Activated naive CD8-positive, alpha-beta T cell treated with anti-CD3 and anti-CD28 coated beads, Interleukin-2, amount 10 ng/mL, durations not matched to agents 7 days and 5 days (primary cell): ENCODE measurements around the gene MYOZ2. TPM values are rescaled to one million over a fixed set of nuclear protein-coding genes. Genes with fewer than 3 reads are reported as not detected.

Experiments used
- ATAC-seq: fragments of 150-1000 bp; cut with Tn5 transposase; one replicate; pipeline ENCODE4 v1.10.0; 2021; ENCODE audit warnings: low read depth, moderate library complexity
- POLR2A ChIA-PET: fragments of 350-600 bp; sonication (Branson Sonifier 250); formaldehyde crosslinking; loops from one replicate; lab custom pipeline; 2021; ENCODE audit warnings: antibody characterized with exemption; lab: Charles Lee
- DNase-seq: peaks from one replicate; pipeline ENCODE4 v3.0.0; 2021
- H3K27ac Mint-ChIP-seq: one replicate; pipeline ENCODE4 v1.8.0; 2022; ENCODE audit warnings: mild to moderate bottlenecking, mixed read lengths
- H3K27me3 Mint-ChIP-seq: one replicate; pipeline ENCODE4 v1.8.0; 2022; ENCODE audit warnings: mild to moderate bottlenecking, moderate library complexity, mixed read lengths
- H3K36me3 Mint-ChIP-seq: one replicate; pipeline ENCODE4 v1.8.0; 2021; ENCODE audit warnings: mild to moderate bottlenecking, mixed read lengths
- H3K4me1 Mint-ChIP-seq: one replicate; pipeline ENCODE4 v1.8.0; 2021; ENCODE audit warnings: mixed read lengths
- H3K4me3 Mint-ChIP-seq: one replicate; pipeline ENCODE4 v1.8.0; 2022; ENCODE audit warnings: mild to moderate bottlenecking, moderate library complexity, mixed read lengths
- H3K9me3 Mint-ChIP-seq: one replicate; pipeline ENCODE4 v1.8.0; 2021; ENCODE audit warnings: mixed read lengths
- total RNA-seq, 2 experiments: library from RNA; stranded (reverse); gene quantifications; one replicate each; pipeline ENCODE4 v1.2.3, GENCODE V29; 2021

The MYOZ2 gene
- total RNA-seq, 2 experiments from 2014 or later = not detected

DNA sequence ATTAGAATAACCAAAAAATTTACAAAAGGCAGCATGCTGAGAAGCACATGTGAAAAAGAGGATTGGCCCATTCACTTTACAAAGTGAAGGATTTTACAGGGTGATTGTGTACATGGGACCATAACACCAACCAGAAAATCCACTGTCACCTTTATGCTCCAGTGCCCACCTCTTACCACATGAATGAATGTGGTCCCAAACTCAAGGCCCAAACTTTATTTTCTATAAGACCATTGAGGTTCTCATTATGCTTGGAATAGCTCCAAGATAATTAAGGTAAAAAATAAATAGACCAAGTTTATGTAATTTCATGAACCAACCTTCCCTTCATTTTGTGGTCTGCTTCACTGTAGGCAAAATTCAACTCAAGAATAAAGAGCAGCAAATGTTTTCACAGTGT lies 24.3 kb upstream of the MYOZ2 start:
- H3K4me3 Mint-ChIP-seq = no peak overlapping the region
- H3K4me1 Mint-ChIP-seq = peaks cover 4% of the 10 kb centered on the region
- ATAC-seq (no peak), DNase-seq (no peak)
- no peak overlapping the region for H3K27ac Mint-ChIP-seq
- no peaks in the 10 kb centered on the region for H3K9me3 Mint-ChIP-seq
- no peaks in the 10 kb centered on the region for H3K36me3 Mint-ChIP-seq
- POLR2A ChIA-PET = no interaction called here
- no peaks in the 10 kb centered on the region for H3K27me3 Mint-ChIP-seq

DNA sequence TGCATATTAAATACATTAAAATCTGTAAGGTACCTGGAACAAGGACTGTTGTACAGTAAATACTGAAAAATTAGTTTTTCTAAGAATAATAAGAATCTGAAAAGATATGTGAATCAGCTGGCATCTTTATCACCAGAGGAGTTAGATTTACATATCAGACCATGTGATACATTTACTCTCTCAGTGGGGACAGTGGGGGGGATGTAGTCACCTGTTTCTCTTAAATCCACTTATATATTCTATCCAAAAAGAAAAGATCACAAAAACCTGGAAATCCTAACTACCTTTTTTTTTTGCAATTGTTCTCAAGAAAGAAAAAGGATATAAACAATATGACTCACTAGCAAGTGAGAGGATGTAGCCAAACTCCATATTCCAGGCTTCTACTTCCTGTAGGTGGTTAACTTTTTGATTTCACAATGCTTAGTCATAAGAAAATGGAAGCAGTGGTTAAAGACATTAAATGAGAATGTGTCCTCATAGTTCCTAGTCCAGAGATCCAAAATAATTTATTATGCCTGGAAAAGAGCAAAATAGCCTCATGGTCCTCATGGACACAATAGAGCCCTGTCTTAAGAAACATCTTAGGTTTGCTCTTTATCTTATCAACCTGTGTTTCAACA lies 22.5 kb upstream of the MYOZ2 start:
- Mint-ChIP-seq H3K27ac (no peak overlapping the region), H3K4me3 (no peak overlapping the region), H3K4me1 (peaks cover 4% of the 10 kb centered on the region), H3K9me3 (no peaks in the 10 kb centered on the region), H3K27me3 (no peaks in the 10 kb centered on the region), H3K36me3 (no peaks in the 10 kb centered on the region)
- ATAC-seq = peak; percentile 33
- POLR2A ChIA-PET = no interaction called here
- DNase-seq = no peak

DNA sequence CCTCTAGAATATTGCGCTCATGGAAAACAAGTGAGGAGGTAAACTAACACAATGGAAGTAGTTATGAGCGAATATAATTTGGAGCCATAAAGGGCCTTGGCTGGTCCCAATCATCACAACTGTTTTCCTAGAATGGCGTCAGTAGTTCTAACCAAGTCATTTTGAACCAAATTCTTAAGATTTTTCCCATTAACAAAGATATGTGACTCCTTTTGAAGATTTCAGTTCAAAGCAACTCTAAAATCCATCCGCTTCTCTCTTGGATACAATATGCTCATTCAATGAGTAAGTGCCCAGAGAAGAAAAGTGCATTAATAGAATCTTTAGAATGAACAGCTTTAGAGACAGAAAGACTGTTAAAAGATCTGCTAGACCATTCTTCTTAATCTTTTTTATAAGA lies 19.6 kb upstream of the MYOZ2 start:
- peaks cover 4% of the 10 kb centered on the region for H3K4me1 Mint-ChIP-seq
- no peaks in the 10 kb centered on the region for H3K9me3 Mint-ChIP-seq
- H3K4me3 Mint-ChIP-seq = no peak overlapping the region
- no peaks in the 10 kb centered on the region for H3K36me3 Mint-ChIP-seq
- no peaks in the 10 kb centered on the region for H3K27me3 Mint-ChIP-seq
- no peak overlapping the region for H3K27ac Mint-ChIP-seq
- POLR2A ChIA-PET = no interaction called here
- DNase-seq = no peak
- ATAC-seq = no peak

DNA sequence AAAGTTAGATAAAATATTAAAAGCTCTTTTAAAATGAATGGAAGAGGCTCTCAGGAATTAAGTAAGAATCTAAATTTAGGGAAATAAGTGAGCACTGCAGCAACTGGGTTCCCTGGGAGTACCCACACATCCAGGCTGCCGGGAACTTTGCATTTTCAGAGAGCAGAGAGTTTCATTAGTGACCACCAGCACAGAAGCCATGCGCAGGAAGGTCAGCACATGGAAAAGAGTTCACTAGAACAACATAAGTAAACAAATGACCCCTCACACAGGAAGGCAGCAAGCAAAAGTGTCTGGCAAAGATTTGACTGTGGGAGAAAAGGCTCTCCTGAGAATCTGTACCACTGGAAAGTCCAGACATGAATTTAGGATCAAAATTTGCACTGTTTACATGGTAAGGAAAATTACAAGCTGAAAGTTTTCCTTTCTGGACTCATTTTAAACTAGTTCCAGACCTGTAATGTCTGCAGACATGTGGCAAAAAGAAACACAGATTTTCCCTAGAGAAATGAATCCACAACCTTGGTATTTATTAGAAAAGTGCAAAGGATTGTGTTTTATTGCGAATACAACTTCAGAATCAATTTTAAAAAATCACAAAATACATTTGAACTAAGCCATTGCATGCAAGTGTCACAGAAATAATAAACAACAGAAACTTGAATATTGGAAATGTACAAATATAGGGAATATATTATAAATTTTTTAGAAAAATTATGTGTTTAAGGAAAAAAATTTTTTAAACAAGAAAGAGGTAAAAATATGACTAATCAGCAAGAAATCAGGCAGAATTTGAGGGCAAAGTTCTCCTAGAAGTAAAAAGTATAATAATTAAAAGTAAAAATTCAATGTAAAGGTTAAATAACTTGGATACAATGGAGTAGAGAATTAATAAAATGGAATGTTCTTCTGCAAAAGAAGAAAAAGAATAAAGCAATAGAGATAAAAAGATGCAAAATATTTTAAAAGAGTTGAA lies 18.4 kb upstream of the MYOZ2 start:
- no peak for ATAC-seq
- Mint-ChIP-seq H3K36me3 (no peaks in the 10 kb centered on the region), H3K9me3 (no peaks in the 10 kb centered on the region), H3K4me1 (peaks cover 4% of the 10 kb centered on the region), H3K27ac (no peak overlapping the region), H3K4me3 (no peak overlapping the region), H3K27me3 (no peaks in the 10 kb centered on the region)
- POLR2A ChIA-PET = no interaction called here
- DNase-seq = no peak

DNA sequence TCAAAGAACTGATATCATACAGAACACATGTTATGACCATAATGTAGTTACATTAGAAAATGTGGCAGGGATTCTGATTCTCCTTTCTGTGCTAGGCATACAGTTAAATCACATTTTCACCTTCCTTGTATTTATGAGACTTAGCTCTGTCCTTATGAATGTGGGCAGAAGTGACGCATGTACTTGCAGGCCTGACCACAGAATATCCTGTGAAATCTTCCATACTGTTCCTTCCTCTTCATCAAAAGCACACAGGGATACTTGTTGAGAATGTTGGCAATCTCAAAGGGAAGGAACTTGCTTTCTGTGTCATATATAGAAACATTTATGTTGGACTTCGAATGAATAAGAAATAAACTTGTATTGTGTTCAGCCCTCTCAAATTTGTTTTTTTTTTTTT lies 17.2 kb upstream of the MYOZ2 start:
- no peaks in the 10 kb centered on the region for H3K4me1 Mint-ChIP-seq
- H3K27ac Mint-ChIP-seq = no peak overlapping the region
- DNase-seq (no peak), ATAC-seq (no peak)
- no peak overlapping the region for H3K4me3 Mint-ChIP-seq
- no peaks in the 10 kb centered on the region for H3K9me3 Mint-ChIP-seq
- no peaks in the 10 kb centered on the region for H3K36me3 Mint-ChIP-seq
- H3K27me3 Mint-ChIP-seq = no peaks in the 10 kb centered on the region
- POLR2A ChIA-PET = no interaction called here

DNA sequence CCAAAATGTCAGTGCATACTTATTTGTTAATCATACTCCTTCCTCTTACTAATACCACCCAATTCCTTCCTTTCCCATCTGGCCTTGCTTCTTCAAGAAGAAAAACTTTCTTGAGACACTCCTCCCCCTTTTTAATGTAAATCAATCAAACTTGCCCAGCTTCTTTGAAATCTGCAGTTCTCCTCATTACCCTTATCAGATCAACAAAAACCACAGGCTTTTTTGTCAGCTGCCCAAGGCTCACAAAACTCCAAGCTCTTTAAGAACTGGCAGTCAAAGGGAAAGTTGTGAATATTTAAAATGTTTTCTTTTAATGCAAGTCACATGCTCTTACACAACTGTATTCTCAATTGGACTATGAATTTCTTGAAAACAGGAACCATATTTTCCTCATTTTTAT lies 11.3 kb upstream of the MYOZ2 start:
- H3K27ac Mint-ChIP-seq = no peak overlapping the region
- ATAC-seq = no peak
- POLR2A ChIA-PET = no interaction called here

DNA sequence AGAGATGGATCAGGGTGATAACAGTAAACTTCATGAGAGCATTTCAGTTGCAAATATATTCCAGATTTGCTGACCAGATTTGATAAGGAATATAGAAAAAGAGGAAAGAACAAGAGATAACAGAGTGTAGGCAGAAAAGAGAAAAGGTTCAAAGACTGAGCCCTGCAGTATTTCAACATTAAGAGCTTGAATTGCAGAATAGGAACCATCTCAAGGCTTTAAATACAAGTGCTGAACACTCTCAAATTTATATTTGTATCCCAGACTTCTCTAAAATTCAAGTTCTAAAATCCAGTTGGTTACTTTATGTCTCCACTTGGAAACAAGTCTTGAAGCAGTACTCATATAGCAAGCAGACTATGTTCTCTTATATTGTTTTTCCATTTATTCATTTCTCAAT lies 9.7 kb upstream of the MYOZ2 start:
- Mint-ChIP-seq H3K27ac (no peak overlapping the region), H3K4me3 (no peak overlapping the region), H3K9me3 (no peaks in the 10 kb centered on the region), H3K36me3 (no peaks in the 10 kb centered on the region), H3K4me1 (peaks cover 1% of the 10 kb centered on the region), H3K27me3 (peaks cover 2% of the 10 kb centered on the region)
- POLR2A ChIA-PET = no interaction called here
- no peak for DNase-seq
- no peak for ATAC-seq

More for the DNA sequence above, 11.3 kb upstream of the MYOZ2 start:
- no peaks in the 10 kb centered on the region for H3K9me3 Mint-ChIP-seq
- H3K4me1 Mint-ChIP-seq = peaks cover 1% of the 10 kb centered on the region
- no peaks in the 10 kb centered on the region for H3K36me3 Mint-ChIP-seq
- H3K4me3 Mint-ChIP-seq = no peak overlapping the region
- no peak for DNase-seq
- peaks cover 2% of the 10 kb centered on the region for H3K27me3 Mint-ChIP-seq

DNA sequence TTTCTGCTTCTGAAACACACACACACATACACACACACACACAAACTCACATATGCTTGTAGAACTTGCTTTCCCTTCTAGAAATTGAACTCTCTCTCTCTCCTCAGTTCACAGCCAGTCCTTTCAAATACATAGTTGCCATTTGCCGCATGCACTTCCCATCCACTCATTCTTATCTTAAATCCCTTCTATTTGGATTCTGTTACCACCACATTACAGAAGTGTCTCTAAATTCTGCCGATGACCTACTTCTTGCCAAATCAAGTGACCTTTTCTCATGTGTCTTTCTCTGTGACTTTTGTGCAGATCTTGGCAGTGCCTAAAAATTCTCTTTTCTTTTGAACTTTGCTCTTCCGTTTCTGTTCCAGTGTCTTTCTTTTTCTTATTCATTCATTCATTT lies 7.5 kb upstream of the MYOZ2 start:
- H3K27me3 Mint-ChIP-seq = peaks cover 2% of the 10 kb centered on the region
- DNase-seq (no peak), ATAC-seq (no peak)
- H3K9me3 Mint-ChIP-seq = no peaks in the 10 kb centered on the region
- no peak overlapping the region for H3K27ac Mint-ChIP-seq
- H3K4me3 Mint-ChIP-seq = no peak overlapping the region
- H3K36me3 Mint-ChIP-seq = no peaks in the 10 kb centered on the region
- H3K4me1 Mint-ChIP-seq = peaks cover 1% of the 10 kb centered on the region
- POLR2A ChIA-PET = no interaction called here

DNA sequence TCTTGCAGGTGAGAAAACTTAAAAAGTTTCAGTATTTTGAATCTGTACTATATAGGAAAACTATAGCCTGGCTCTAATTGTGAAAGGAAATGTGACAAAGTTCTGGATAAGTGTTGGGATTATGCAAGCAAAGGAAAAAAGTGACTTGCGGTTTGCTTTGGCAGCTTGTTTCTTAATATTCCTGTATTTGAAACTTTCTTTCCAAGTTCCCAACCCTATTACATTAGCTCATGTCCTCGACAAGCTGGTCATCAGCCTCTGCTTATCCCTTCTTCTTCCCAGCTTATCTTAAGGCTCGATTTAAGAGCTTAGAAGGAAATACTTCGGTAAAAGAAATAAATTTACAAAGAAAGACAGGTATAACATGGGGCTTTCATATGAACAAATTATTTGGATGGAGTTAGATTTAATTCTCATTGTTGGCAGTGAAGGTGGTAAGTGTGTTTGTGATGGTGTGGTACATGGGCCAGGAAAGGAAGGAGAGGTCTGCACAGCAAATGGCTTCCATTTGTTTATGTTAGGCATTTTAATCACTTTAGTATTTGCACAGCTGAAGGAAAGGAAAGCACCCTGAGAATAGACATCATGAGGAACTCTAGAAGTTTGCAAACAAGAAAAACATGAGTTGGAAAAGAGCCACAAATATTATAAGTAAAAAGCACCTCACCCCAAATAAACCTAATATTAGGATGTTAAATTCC lies 5.1 kb upstream of the MYOZ2 start:
- DNase-seq (no peak), ATAC-seq (no peak)
- H3K27me3 Mint-ChIP-seq = no peaks in the 10 kb centered on the region
- H3K36me3 Mint-ChIP-seq = no peaks in the 10 kb centered on the region
- no peaks in the 10 kb centered on the region for H3K9me3 Mint-ChIP-seq
- no peak overlapping the region for H3K27ac Mint-ChIP-seq
- no peak overlapping the region for H3K4me3 Mint-ChIP-seq
- POLR2A ChIA-PET = no interaction called here
- H3K4me1 Mint-ChIP-seq = no peaks in the 10 kb centered on the region

DNA sequence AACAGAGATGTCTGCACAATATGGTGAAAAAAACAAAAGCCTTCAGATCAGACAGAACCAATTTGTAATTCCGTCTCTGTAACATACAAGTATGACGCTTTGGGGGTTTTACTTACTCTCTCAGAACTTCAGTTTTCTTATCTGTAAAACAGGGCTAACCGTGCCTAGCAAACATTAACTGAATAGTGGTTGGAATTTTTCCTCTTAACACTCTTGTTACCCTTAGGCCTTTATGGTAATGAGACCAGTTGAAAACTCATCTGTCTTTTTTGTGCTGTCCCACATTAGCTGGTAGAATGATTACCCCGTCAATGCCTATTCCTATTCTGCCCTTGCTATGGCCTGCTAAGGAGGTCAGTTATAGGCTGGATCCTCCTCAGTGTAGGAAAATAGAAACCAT lies 4.5 kb upstream of the MYOZ2 start:
- DNase-seq (no peak), ATAC-seq (no peak)
- no peak overlapping the region for H3K27ac Mint-ChIP-seq
- peaks cover 2% of the 10 kb centered on the region for H3K9me3 Mint-ChIP-seq
- no peaks in the 10 kb centered on the region for H3K27me3 Mint-ChIP-seq
- H3K4me1 Mint-ChIP-seq = no peaks in the 10 kb centered on the region
- H3K36me3 Mint-ChIP-seq = no peaks in the 10 kb centered on the region
- no peak overlapping the region for H3K4me3 Mint-ChIP-seq
- POLR2A ChIA-PET = no interaction called here

DNA sequence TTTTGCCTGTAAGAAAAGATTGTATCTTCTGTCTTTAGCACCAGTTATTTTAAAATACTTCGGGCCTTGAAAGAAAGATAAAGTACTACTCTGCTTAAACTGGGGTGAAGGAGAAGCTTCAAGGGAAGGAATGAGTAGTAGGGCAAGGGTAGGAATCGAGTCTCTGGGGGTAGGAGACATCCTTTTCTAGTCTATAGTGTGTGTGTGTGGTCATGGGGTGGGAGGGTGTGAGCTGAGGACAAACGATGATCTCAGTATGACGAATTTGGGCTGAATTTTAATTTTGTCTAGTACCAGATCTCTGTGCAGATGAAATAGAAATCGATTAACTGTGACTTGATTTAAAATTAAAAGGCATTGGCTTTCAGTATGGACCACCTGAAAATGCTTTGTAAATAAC lies 3.3 kb upstream of the MYOZ2 start:
- no peaks in the 10 kb centered on the region for H3K4me1 Mint-ChIP-seq
- DNase-seq (no peak), ATAC-seq (no peak)
- H3K36me3 Mint-ChIP-seq = no peaks in the 10 kb centered on the region
- H3K4me3 Mint-ChIP-seq = no peak overlapping the region
- POLR2A ChIA-PET = no interaction called here
- peaks cover 2% of the 10 kb centered on the region for H3K9me3 Mint-ChIP-seq
- no peaks in the 10 kb centered on the region for H3K27me3 Mint-ChIP-seq
- H3K27ac Mint-ChIP-seq = no peak overlapping the region

DNA sequence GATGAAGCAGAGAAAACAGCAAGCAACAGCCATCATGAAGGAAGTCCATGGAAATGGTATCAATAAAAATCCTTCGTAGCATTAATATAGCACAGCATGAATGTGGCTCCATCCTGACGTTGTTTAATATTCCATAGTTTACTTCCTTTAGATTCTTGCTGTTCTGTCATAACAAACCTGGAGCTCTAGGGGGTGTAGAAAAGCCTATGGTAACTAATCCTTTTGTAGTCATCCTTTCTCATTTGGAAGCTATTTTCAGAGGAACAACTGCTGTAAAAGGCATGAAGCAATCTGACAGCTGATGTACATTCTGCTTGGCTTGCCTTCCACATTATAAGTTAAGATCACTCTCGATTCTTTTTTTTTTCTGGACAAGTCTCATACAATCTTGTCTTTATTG lies 914 bp downstream of the MYOZ2 start:
- no peak overlapping the region for H3K4me3 Mint-ChIP-seq
- H3K4me1 Mint-ChIP-seq = peaks cover 15% of the 10 kb centered on the region
- ATAC-seq = no peak
- no peak for DNase-seq
- POLR2A ChIA-PET = no interaction called here
- no peak overlapping the region for H3K27ac Mint-ChIP-seq
- H3K9me3 Mint-ChIP-seq = peaks cover 2% of the 10 kb centered on the region
- no peaks in the 10 kb centered on the region for H3K36me3 Mint-ChIP-seq
- no peaks in the 10 kb centered on the region for H3K27me3 Mint-ChIP-seq

DNA sequence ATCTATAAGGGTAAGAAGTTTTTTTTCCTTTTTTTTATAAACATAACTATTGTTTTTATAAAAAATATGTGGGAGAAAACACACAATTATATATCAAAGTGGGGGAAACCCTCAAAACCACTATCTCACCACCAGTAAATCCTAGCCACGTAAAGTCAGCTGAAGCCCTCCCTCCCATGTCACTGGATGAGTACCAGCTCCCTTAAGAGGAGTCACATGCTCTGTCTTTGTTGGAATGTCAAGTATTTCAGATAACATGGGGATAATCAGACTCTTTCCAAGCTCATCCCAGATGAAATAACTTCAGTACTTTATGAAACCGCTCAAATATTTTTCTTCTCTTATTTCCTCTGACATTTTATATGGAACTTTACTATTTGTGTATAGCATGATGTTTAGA lies 2.4 kb downstream of the MYOZ2 start:
- Mint-ChIP-seq H3K36me3 (no peaks in the 10 kb centered on the region), H3K27me3 (no peaks in the 10 kb centered on the region), H3K9me3 (peaks cover 2% of the 10 kb centered on the region), H3K27ac (no peak overlapping the region), H3K4me1 (peaks cover 15% of the 10 kb centered on the region), H3K4me3 (no peak overlapping the region)
- POLR2A ChIA-PET = no interaction called here
- DNase-seq (no peak), ATAC-seq (no peak)
